LNCaP clone FGC (cell line): ENCODE data around the gene KAT6B.

Source experiments
- DNase-seq: peaks from one replicate; pipeline ENCODE4 v3.0.0-alpha.2; 2011; ENCODE audit warnings: low read depth
- H3K4me3 ChIP-seq: 2 replicates; pipeline ENCODE4 v1.5.1; 2011; ENCODE audit warnings: mild to moderate bottlenecking, low read depth, low read length, control low read depth
- CTCF ChIP-seq: IDR thresholded peaks from 2 replicates; pipeline ENCODE4 v1.5.1; 2012; ENCODE audit warnings: mild to moderate bottlenecking; ENCODE audit not compliant: control insufficient read depth, insufficient read depth; ENCODE audit errors: extremely low read depth

Gene KAT6B

GRCh38 chr10:75040576-75040975 is 214.2 kb downstream of the KAT6B start:
- DNase-seq = no peak
- H3K4me3 ChIP-seq = no peak overlapping the region
- TF ChIP-seq CTCF = no peak

DNA sequence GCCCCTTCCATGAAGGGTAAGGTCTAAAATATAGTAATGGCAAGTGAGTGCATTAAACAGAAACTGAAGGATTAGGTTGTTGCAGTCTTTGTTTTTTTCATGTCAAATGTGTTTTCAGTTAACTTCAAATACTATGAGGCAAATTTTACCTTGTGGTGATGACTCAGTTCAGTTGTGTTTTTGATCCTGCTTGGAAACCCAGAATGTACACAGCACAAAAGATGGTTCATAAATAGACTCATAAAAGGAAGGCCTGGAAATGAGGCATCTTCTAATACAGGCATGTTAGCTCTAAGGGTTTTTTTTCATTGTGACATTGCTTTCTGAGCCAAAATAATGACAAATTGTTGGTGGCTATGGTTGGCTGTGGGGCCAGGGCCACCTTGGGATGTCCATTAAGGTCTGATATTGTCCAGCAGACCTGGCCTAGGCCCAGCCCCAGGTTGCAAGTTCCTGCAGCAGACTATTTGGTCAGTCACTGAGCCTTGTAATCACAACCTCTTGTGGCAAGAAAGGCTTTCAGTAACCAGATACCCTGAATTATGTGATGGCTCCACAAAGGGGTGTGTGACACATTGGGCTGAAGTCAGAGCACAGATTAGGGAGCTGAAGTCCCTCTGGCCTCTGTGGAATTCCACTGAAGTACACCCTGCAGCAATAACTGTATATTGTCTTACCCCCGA is 216.0 kb downstream of the KAT6B start:
- TF ChIP-seq CTCF = no peak
- no peak for DNase-seq
- H3K4me3 ChIP-seq = no peak overlapping the region

DNA sequence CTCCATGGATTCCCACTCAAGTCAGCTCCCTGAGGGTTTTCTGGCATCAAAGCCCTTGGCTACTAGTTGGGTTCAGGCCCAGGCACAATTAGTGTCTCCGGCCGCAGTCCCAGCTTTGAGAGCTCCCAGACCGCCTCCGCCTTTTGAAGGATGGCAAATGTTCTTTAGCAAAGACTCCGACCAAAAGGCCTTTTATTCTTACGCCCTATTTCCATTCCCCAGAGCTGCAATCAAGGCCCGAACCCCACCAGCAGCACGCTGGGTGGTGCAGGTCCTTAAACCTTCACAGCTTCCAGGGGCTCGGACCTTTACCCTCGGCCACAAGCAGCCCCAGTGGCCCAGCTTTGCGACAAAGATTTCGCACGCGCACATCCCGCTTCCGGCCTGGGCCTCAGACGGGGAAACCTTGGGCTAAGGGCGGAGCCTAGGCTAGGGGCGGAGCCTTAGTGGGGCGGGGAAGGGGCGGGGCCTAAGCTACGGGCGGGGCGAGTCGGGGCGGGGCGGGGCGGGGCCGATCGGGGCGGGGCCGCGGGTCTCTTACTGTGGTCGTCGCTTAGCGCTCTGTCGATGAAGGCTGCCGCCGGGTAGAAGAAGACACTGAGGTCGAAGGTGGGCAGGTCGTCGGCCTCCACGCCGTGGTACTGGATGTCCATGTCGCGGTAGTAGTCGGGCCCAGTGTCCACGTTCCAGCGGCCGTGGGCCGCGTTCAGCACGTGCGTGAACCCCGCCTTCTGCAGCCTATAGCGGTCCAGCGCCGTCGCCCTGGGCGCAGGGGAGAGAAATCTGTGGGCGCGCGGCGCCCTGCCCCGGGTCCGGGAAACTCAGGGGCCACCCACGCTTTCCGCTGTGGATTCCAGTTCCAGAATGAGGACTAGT is 217.1 kb downstream of the KAT6B start:
- TF ChIP-seq CTCF = no peak
- no peak overlapping the region for H3K4me3 ChIP-seq
- DNase-seq = no peak

DNA sequence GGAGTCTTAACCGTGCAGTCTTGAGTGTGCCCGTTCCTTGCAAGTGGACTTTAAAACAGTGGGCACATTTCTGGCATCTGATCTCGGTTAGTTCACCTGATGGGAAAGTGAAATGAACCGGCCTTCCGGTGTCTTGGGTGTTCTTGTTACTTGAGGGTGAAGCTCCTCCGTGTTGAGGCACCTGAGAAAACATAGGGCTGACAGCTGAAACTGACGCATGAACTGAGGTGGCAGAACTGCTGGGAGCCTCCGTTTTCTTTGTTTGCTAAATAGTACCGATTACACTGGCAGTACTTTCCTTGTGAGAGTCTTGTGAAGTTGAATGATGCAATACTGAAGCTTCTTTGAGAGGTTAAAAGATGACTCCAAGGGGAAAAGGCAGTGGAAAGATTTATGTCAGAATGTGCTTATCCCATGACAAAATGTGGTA is 222.3 kb downstream of the KAT6B start:
- no peak for TF ChIP-seq CTCF
- no peak for DNase-seq
- no peak overlapping the region for H3K4me3 ChIP-seq

DNA sequence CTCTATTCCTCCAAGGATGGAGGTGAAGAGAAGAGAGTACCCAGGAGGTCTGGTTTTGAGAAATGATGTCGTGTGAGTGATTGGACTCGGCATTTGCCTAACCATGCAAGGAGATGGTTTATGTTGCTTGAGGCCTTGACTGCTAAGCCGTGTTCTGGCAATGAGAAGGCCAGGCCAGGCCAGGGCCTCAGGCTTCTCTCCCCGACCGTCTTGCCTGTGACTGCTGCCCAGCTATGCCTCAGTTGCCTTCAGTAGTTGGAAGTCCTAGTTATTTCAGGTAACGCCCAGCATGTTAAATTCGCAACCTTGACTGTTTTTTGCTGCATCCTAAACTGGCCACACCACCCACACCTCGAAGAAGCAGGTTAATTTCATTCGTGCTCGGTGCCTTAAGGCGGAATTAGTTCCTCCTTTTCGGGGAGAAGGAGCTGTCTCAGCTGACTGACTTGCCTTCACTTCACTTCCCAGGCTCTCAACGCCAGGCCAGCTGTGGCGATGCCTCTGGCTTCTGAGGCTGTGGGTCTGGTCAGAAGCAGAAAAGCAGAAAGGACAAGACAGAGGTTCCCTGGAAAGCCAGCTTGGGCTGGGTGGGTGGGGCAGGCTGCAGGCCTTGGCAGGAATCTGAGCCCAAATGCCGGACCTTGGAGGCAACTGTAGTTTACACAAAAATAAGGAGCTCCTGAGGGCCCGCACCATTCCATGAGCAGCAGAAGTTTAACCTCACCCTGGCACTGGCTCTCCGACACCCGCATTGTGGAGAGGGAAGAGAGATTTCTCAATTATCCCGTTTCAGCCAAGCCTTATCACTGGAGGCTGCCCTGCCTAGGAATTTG is 223.1 kb downstream of the KAT6B start:
- no peak overlapping the region for H3K4me3 ChIP-seq
- no peak for TF ChIP-seq CTCF
- DNase-seq = no peak

GRCh38 chr10:75050149-75050919 is 223.9 kb downstream of the KAT6B start:
- no peak overlapping the region for H3K4me3 ChIP-seq
- DNase-seq = no peak
- no peak for TF ChIP-seq CTCF
